DND-41 (cell line): ENCODE measurements around the gene NISCH.

ENCODE experiments used
- ATAC-seq: fragments of 200-7000 bp; cut with Tn5 transposase; 3 replicates; pipeline ENCODE4 v1.9.1; 2021; ENCODE audit warnings: low read depth; ENCODE audit not compliant: insufficient read depth
- DNase-seq: peaks from one replicate; pipeline ENCODE4 v3.0.0-alpha.2; 2020
- H2AFZ ChIP-seq: 2 replicates; pipeline ENCODE4 v1.6.0; 2012; ENCODE audit warnings: low read depth, low read length
- H3K27ac ChIP-seq: 2 replicates; pipeline ENCODE4 v1.5.1; 2012; ENCODE audit warnings: low read length, inconsistent platforms
- H3K27me3 ChIP-seq: fragments of 200-600 bp; sonication (generic); 2 replicates; pipeline ENCODE4 v1.6.0; 2012; ENCODE audit warnings: low read length, mild to moderate bottlenecking, inconsistent platforms; ENCODE audit not compliant: insufficient read depth, poor library complexity
- H3K36me3 ChIP-seq: 2 replicates; pipeline ENCODE4 v1.5.1; 2012; ENCODE audit warnings: low read length, inconsistent platforms; ENCODE audit not compliant: insufficient read depth
- H3K4me1 ChIP-seq: 2 replicates; pipeline ENCODE4 v1.5.1; 2012; ENCODE audit warnings: mild to moderate bottlenecking, low read length; ENCODE audit not compliant: insufficient read depth
- H3K4me2 ChIP-seq: 2 replicates; pipeline ENCODE4 v1.6.0; 2012; ENCODE audit warnings: mild to moderate bottlenecking, moderate library complexity, low read length, inconsistent platforms; ENCODE audit not compliant: insufficient read depth
- H3K4me3 ChIP-seq, 2 experiments: fragments of 200-600 bp in 1 of 2; shearing (Covaris generic) in 1 of 2; 2 replicates each; pipeline ENCODE4 v1.5.1; 2012 to 2016; ENCODE audit warnings: inconsistent platforms in 2 of 2, low read length in 2 of 2, mild to moderate bottlenecking in 2 of 2, low read depth in 1 of 2, moderate library complexity in 1 of 2
- H3K79me2 ChIP-seq: 2 replicates; pipeline ENCODE4 v1.6.0; 2012; ENCODE audit warnings: low read length, inconsistent platforms; ENCODE audit not compliant: insufficient read depth
- H3K9ac ChIP-seq: 2 replicates; pipeline ENCODE4 v1.6.0; 2012; ENCODE audit warnings: low read depth, mild to moderate bottlenecking, inconsistent platforms, low read length, moderate library complexity
- H3K9me3 ChIP-seq: 2 replicates; pipeline ENCODE4 v1.5.1; 2012; ENCODE audit warnings: low read length, moderate library complexity, mild to moderate bottlenecking, inconsistent platforms; ENCODE audit not compliant: insufficient read depth, severe bottlenecking
- H4K20me1 ChIP-seq: 2 replicates; pipeline ENCODE4 v1.6.0; 2012; ENCODE audit warnings: low read length; ENCODE audit not compliant: insufficient read depth
- CTCF ChIP-seq: IDR thresholded peaks from 2 replicates; pipeline ENCODE4 v1.5.1; 2012; ENCODE audit warnings: borderline replicate concordance, low read length, moderate library complexity, mild to moderate bottlenecking; ENCODE audit not compliant: poor library complexity, severe bottlenecking; ENCODE audit errors: extremely low read depth
- EZH2 ChIP-seq: IDR thresholded peaks from 3 replicates; pipeline ENCODE4 v1.6.1; 2012; ENCODE audit warnings: borderline replicate concordance, low read depth, mild to moderate bottlenecking, moderate library complexity, low read length, inconsistent platforms; ENCODE audit not compliant: severe bottlenecking

NISCH gene

DNA sequence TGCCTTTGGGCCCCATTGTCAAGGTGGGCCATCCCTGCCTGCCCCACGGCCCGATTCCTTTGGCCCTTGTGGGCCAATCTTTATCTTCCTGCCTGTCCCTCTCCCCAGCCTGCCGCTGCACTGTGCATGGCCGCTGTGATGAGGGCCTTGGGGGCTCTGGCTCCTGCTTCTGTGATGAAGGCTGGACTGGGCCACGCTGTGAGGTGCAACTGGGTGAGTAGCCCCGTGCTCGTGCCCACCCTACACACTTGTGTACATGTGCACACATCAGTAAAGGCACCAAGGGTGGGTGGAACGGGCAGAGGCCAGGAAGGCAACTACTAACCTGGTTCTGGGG, 66.1 kb downstream of the NISCH start:
- no peak overlapping the region for H3K4me3 ChIP-seq
- ATAC-seq (no peak), DNase-seq (no peak)
- no peak overlapping the region for H3K27ac ChIP-seq
- no peaks in the 10 kb centered on the region; the same call in 1 of the 2 replicates for H4K20me1 ChIP-seq
- H3K36me3 ChIP-seq, result no peaks in the 10 kb centered on the region
- H3K4me1 ChIP-seq, result no peaks in the 10 kb centered on the region
- no peak overlapping the region for H2AFZ ChIP-seq
- H3K27me3 ChIP-seq, result no peaks in the 10 kb centered on the region
- no peaks in the 10 kb centered on the region for H3K79me2 ChIP-seq
- no peaks in the 10 kb centered on the region for H3K9me3 ChIP-seq
- H3K9ac ChIP-seq, result no peak overlapping the region
- TF ChIP-seq CTCF (no peak), EZH2 (no peak)
- no peak overlapping the region for H3K4me2 ChIP-seq

GRCh38 chr3:52521881-52522650, 66.7 kb downstream of the NISCH start:
- no peaks in the 10 kb centered on the region for H3K79me2 ChIP-seq
- H2AFZ ChIP-seq, result no peak overlapping the region
- H3K27me3 ChIP-seq, result no peaks in the 10 kb centered on the region
- H4K20me1 ChIP-seq, result no peaks in the 10 kb centered on the region; the same call in 1 of the 2 replicates
- no peaks in the 10 kb centered on the region for H3K4me1 ChIP-seq
- H3K9ac ChIP-seq, result no peak overlapping the region
- DNase-seq, result no peak
- TF ChIP-seq EZH2 (no peak), CTCF (no peak)
- H3K4me2 ChIP-seq, result no peak overlapping the region
- no peaks in the 10 kb centered on the region for H3K9me3 ChIP-seq
- no peak overlapping the region for H3K4me3 ChIP-seq
- H3K36me3 ChIP-seq, result no peaks in the 10 kb centered on the region
- no peak overlapping the region for H3K27ac ChIP-seq
- ATAC-seq, result no peak

- H3K27me3 ChIP-seq, result no peaks in the 10 kb centered on the region
- no peak overlapping the region for H3K27ac ChIP-seq
- H4K20me1 ChIP-seq, result no peaks in the 10 kb centered on the region; the same call in 1 of the 2 replicates
- no peaks in the 10 kb centered on the region for H3K36me3 ChIP-seq
- ATAC-seq (no peak), DNase-seq (no peak)
- no peak overlapping the region for H3K4me3 ChIP-seq
- H3K9me3 ChIP-seq, result no peaks in the 10 kb centered on the region
- no peak overlapping the region for H3K9ac ChIP-seq
- no peaks in the 10 kb centered on the region for H3K79me2 ChIP-seq
- H3K4me1 ChIP-seq, result no peaks in the 10 kb centered on the region
- TF ChIP-seq CTCF (no peak), EZH2 (no peak)
- H2AFZ ChIP-seq, result no peak overlapping the region
- H3K4me2 ChIP-seq, result no peak overlapping the region
These were observed 67.3 kb downstream of the NISCH start for GRCh38 chr3:52522651-52523251.
